Caco-2 (cell line): Measurements from ENCODE around the gene ALG14. TPM values are rescaled to one million over a fixed set of nuclear protein-coding genes. Genes with fewer than 3 reads are reported as not detected.

Experiments used
- BruUV-seq: library from RNA; stranded (reverse); fragments of 400-500 nt; replicated peaks from 2 replicates; lab custom pipeline; 2021; lab: Mats Ljungman, UMichigan
- CTCF ChIA-PET: fragments of 300-600 bp; sonication (Branson Sonifier 250); formaldehyde crosslinking; loops from one replicate; lab custom pipeline; 2022; ENCODE audit warnings: antibody characterized with exemption; lab: Charles Lee
- POLR2A ChIA-PET: fragments of 300-600 bp; sonication (Branson Sonifier 250); formaldehyde crosslinking; loops from one replicate; lab custom pipeline; 2022; ENCODE audit warnings: antibody characterized with exemption; lab: Charles Lee
- DNase-seq, 2 experiments: peaks; one replicate each; pipeline versions ENCODE4 v3.0.0 to v3.0.0-alpha.2; 2020 to 2022
- H3K27me3 ChIP-seq: replicated peaks from 2 replicates; pipeline ENCODE4 v1.6.0; 2011; ENCODE audit warnings: low read length; ENCODE audit not compliant: control insufficient read depth, insufficient read depth
- H3K36me3 ChIP-seq: 2 replicates; pipeline ENCODE4 v1.5.1; 2011; ENCODE audit warnings: low read length; ENCODE audit not compliant: control insufficient read depth, insufficient read depth
- H3K4me1 ChIP-seq: fragments of 250-450 bp; sonication (Bioruptor Pico); 2 replicates; pipeline ENCODE4 v1.5.1; 2020; ENCODE audit warnings: mild to moderate bottlenecking
- H3K4me3 ChIP-seq: 2 replicates; pipeline ENCODE4 v1.5.1; 2011; ENCODE audit warnings: low read depth, mild to moderate bottlenecking, control low read depth, low read length
- H3K9me3 ChIP-seq: fragments of 250-450 bp; sonication (Bioruptor Pico); 2 replicates; pipeline ENCODE4 v1.5.1; 2020; ENCODE audit warnings: mild to moderate bottlenecking, moderate library complexity
- H3K27ac Mint-ChIP-seq: one replicate; pipeline ENCODE4 v1.8.0; 2022; ENCODE audit warnings: mixed read lengths; ENCODE audit not compliant: unreplicated experiment
- H3K27me3 Mint-ChIP-seq: one replicate; pipeline ENCODE4 v1.8.0; 2022; ENCODE audit warnings: mixed read lengths; ENCODE audit not compliant: insufficient read depth, unreplicated experiment
- H3K36me3 Mint-ChIP-seq: one replicate; pipeline ENCODE4 v1.8.0; 2022; ENCODE audit warnings: mild to moderate bottlenecking, mixed read lengths; ENCODE audit not compliant: insufficient read depth, unreplicated experiment
- H3K4me1 Mint-ChIP-seq: one replicate; pipeline ENCODE4 v1.8.0; 2022; ENCODE audit warnings: low read depth, mixed read lengths; ENCODE audit not compliant: unreplicated experiment
- H3K4me3 Mint-ChIP-seq: one replicate; pipeline ENCODE4 v1.8.0; 2022; ENCODE audit warnings: mild to moderate bottlenecking, moderate library complexity, mixed read lengths; ENCODE audit not compliant: unreplicated experiment
- H3K9me3 Mint-ChIP-seq: one replicate; pipeline ENCODE4 v1.8.0; 2022; ENCODE audit warnings: mixed read lengths; ENCODE audit not compliant: unreplicated experiment
- CTCF ChIP-seq, 2 experiments: fragments of 200-600 bp in 1 of 2; IDR thresholded peaks; 1 replicate in 1 of 2; 2 replicates in 1 of 2; pipeline versions ENCODE4 v1.5.1 to v1.8.0; 2011 to 2022; ENCODE audit warnings: antibody characterized with exemption in 1 of 2, control low read depth in 1 of 2, inconsistent platforms in 1 of 2, low read depth in 1 of 2, low read length in 1 of 2, mild to moderate bottlenecking in 1 of 2, moderate library complexity in 1 of 2; ENCODE audit not compliant: insufficient read depth in 1 of 2, severe bottlenecking in 1 of 2, unreplicated experiment in 1 of 2
- intact Hi-C: fragments of 100-400 bp; cut with micrococcal nuclease; formaldehyde crosslinking; loops from one replicate; pipeline ENCODE4 v1.10.0; 2022; ENCODE audit not compliant: unreplicated experiment
- total RNA-seq: library from RNA; stranded (reverse); gene quantifications from 2 replicates; pipeline ENCODE4 v1.2.3, GENCODE V29; 2022

Gene ALG14
- total RNA-seq, 1 experiment from 2014 or later, result 4.5 TPM

- no peak for TF ChIP-seq CTCF (IDR thresholded peaks at IDR 0.05; ENCODE audit: insufficient read depth in 1 of 2, low read depth in 1 of 2, low read length in 1 of 2, severe bottlenecking in 1 of 2, unreplicated experiment in 1 of 2)
- Histone ChIP-seq H3K27me3 (no peaks in the 10 kb centered on the region), H3K4me1 (no peaks in the 10 kb centered on the region; the same call in 1 of the 2 replicates), H3K36me3 (no peaks in the 10 kb centered on the region), H3K4me3 (no peak overlapping the region), H3K9me3 (no peaks in the 10 kb centered on the region)
- POLR2A ChIA-PET, result interaction anchor here (0.5 to 0.7 kb wide), 2 partner anchors 77 to 185 kb away, joined by 3 to 4 read pairs; no protein-coding TSS in a partner anchor
- H3K4me3 Mint-ChIP-seq, result no peak overlapping the region
- H3K36me3 Mint-ChIP-seq, result no peaks in the 10 kb centered on the region
- no peaks in the 10 kb centered on the region for H3K9me3 Mint-ChIP-seq
- CTCF ChIA-PET, result interaction anchor here (2.7 kb wide), 1 partner anchor 186 kb away, joined by 68 read pairs; no protein-coding TSS in a partner anchor
- DNase-seq, result no peak
- peaks cover 6% of the 10 kb centered on the region for H3K4me1 Mint-ChIP-seq
- H3K27me3 Mint-ChIP-seq, result no peaks in the 10 kb centered on the region
- no TSS peak for BruUV-seq
- intact Hi-C loops, result loop anchor here (2.0 to 5.0 kb wide), 2 partner anchors 21 to 513 kb away; no protein-coding TSS in a partner anchor
- no peak overlapping the region for H3K27ac Mint-ChIP-seq
Measured at GRCh38 chr1:95040032-95040525, 32.7 kb downstream of the ALG14 start.

- Histone ChIP-seq H3K36me3 (no peaks in the 10 kb centered on the region), H3K4me3 (no peak overlapping the region), H3K27me3 (no peaks in the 10 kb centered on the region), H3K4me1 (no peaks in the 10 kb centered on the region; the same call in 1 of the 2 replicates), H3K9me3 (no peaks in the 10 kb centered on the region)
- CTCF ChIA-PET, result interaction anchor here (2.7 kb wide), 1 partner anchor 185 kb away, joined by 68 read pairs; no protein-coding TSS in a partner anchor
- Mint-ChIP-seq H3K36me3 (no peaks in the 10 kb centered on the region), H3K4me3 (no peak overlapping the region), H3K9me3 (no peaks in the 10 kb centered on the region), H3K4me1 (peaks cover 6% of the 10 kb centered on the region), H3K27me3 (no peaks in the 10 kb centered on the region), H3K27ac (peak overlapping the region; percentile 24)
- peak in 1 of 2 experiments; percentile 45 for DNase-seq
- BruUV-seq, result no TSS peak
- no peak for TF ChIP-seq CTCF (IDR thresholded peaks at IDR 0.05; ENCODE audit: insufficient read depth in 1 of 2, low read depth in 1 of 2, low read length in 1 of 2, severe bottlenecking in 1 of 2, unreplicated experiment in 1 of 2)
- POLR2A ChIA-PET, result no interaction called here
- intact Hi-C loops, result loop anchor here (2.0 to 5.0 kb wide), 2 partner anchors 21 to 512 kb away; no protein-coding TSS in a partner anchor
Measured at GRCh38 chr1:95039360-95040031, 33.3 kb downstream of the ALG14 start.

GRCh38 chr1:95035536-95035935 is 37.2 kb downstream of the ALG14 start:
- Histone ChIP-seq H3K9me3 (no peaks in the 10 kb centered on the region), H3K4me3 (no peak overlapping the region), H3K4me1 (no peaks in the 10 kb centered on the region; the same call in 1 of the 2 replicates), H3K36me3 (no peaks in the 10 kb centered on the region), H3K27me3 (no peaks in the 10 kb centered on the region)
- Mint-ChIP-seq H3K4me3 (no peak overlapping the region), H3K27ac (no peak overlapping the region), H3K9me3 (no peaks in the 10 kb centered on the region), H3K4me1 (peaks cover 6% of the 10 kb centered on the region), H3K27me3 (no peaks in the 10 kb centered on the region), H3K36me3 (no peaks in the 10 kb centered on the region)
- no peak for TF ChIP-seq CTCF (IDR thresholded peaks at IDR 0.05; ENCODE audit: insufficient read depth in 1 of 2, low read depth in 1 of 2, low read length in 1 of 2, severe bottlenecking in 1 of 2, unreplicated experiment in 1 of 2)
- ChIA-PET CTCF (no interaction called here), POLR2A (no interaction called here)
- no TSS peak for BruUV-seq
- DNase-seq, result no peak
- intact Hi-C loops, result no loop called here
